Hematopoietic multipotent progenitor cell treated with erythropoietin and hydrocortisone succinate and interleukin-3 and kit ligand, for 15 days (in vitro differentiated cells): ENCODE measurements around the gene XRCC4.
"Not testable (repeated sequence)": the region's sequence is repeated elsewhere in the genome, so short reads cannot be mapped to it uniquely, and the experiment has no call there.

Experiments used
- DNase-seq: peaks from one replicate; pipeline ENCODE4 v3.0.0-alpha.2; 2015; ENCODE audit warnings: low spot score

The XRCC4 gene

DNA sequence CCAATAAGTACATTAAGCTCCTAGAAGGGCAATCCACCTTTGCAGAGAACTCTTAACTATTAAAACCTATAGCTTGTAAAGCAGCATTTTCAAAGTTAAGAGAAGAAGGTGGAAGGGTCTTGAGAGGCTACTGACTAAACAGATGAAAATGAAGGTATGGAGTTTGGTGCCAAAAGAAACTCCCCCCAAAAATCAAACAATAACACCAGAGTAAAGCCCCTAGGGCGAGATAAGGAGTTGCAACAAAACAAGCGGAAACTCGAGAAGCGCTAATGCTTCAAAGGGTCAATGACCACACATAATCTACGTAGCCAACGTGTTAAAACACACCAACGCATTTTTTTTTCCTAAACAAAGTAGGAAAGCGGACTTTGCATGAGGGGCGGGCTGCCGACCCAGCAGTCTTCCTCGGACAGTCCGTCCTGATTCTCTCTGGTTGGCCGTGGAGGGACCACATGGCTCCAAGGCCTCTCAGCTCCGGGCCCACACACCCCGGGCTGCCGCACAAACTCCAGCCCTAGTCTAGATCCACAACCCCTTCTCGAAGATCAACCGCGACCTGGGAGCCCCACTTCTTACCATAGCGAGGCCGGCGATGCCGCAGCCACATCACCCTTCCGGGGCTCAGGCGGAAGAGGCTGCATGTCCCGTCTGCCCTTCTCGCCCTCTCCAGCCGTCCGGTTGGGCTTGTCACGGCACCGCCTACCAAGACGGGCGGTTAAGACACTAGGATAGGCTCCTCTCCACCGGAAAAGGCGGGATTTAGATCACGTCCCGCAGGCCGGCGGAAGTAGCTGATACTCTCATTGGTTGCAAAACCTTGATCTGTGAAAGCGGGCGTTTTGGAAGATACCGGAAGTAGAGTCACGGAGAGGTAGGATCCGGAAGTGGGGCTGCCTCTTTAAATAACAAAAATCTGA, at the start of gene XRCC4, which contains the start of gene TMEM167A:
Gene XRCC4 (plus strand): TSS at position 806 of the 920 bp plus-strand sequence. CDS start 27,373 bp downstream, outside the sequence.
Gene TMEM167A (minus strand): TSS at position 653 of the 920 bp plus-strand sequence. CDS start 71 bp downstream, at position 582.
- DNase-seq, result peak; percentile 98

DNA sequence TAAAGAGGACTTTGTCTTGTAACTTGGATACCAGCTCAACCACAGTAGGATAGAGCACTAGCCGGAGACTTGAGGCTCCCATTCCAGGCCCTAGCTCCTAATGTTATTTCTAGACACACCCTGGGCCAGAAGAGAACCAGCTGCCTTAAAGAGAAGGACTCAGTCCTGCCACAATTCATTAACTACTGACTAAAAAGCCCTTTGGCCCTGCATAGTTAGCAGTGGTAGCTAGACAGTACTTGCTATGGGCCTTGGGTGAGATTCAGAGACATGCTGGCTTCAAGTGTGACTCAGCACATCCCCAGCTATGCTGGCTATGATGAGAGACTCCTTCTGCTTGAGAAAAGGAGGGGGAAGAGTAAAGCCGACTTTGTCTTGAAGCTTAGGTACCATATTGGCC, 47.4 kb upstream of the XRCC4 start:
- DNase-seq, result no peak

GRCh38 chr5:83031381-83031780, 46.0 kb upstream of the XRCC4 start:
- no peak for DNase-seq

GRCh38 chr5:83034036-83034435, 43.3 kb upstream of the XRCC4 start:
- DNase-seq, result no peak

DNA sequence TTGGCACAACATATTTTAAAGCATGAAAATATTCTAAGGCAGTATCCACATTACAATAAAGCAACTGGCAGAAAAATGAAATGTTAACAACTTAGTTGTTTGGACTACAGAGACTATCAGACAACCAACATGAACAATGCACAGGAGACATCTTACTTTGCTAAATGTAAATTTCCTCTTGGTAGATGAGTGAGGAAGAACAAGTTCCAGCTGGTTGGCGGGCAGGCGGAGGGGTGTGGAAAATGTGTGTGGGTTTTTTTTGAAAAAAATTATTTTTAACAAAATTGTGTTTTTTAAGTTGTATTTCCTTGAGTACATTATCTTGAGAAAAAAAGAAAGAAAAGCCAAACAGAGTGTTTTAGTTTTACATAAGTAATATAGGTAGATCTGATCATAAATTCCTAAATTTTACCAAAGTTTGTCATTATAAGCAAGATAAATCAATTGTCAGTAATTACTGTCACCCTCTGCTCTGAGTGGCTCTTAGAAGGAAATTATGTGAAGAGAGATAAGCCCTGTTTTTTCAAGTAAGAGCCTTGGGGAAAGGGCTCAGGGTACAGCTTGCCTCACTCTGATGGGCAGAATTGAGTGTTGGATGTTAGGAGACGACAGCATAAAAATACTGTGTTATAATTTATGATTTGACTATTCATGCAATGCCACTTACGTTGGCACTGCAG, 42.7 kb upstream of the XRCC4 start:
- DNase-seq, result no peak

GRCh38 chr5:83035373-83036100, 41.8 kb upstream of the XRCC4 start:
- no peak for DNase-seq

DNA sequence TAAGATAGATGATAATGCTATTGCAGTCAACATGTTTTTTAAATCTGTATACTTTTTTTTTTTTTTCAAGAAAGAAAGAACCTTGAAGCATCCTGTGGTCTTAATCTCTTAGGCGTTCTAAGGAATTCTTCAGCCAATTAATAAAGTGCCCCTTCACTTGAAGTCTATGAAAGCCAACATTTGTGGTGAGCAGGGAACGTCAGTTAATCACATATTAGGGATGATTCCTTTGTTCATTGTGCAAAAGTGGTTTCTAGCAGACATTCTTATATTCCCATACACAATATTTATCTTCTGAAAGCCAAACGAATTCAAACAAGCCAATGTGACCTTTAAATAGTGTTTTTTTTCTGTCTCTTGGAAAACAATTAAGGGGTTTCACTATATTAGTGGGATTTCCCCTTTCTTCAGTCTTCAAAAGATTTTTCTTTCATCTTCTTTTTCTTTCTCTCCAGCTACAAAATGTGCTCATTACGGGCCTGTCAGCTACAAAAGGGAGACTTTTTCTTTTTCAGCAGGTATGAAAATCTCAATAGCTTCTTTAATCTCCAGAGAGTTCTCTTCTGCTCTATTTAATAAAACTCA, 40.3 kb upstream of the XRCC4 start:
- no peak for DNase-seq

GRCh38 chr5:83038924-83039323, 38.4 kb upstream of the XRCC4 start:
- no peak for DNase-seq

- DNase-seq, result no peak
Measured at GRCh38 chr5:83042507-83042906, 34.8 kb upstream of the XRCC4 start.

GRCh38 chr5:83044926-83045325, 32.4 kb upstream of the XRCC4 start:
- no peak for DNase-seq

DNA sequence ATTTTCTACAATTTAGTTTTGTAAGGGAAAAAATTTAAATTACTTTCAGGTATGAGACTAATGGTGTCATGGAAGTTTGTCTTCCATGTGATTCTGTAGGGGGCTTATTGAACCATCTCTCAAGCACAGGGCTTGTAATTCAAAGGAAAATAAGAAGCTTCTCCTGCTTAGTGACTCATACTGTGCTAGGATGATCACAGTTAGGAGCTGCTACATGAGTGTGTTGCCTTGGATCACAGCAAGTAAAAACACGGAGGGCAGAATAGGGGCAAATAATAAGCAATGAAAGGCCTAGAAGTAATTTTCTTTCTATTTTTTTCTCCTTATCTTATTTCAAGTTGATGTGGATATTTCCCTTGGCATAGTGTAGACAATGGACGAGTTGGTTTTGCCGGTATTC, 29.1 kb upstream of the XRCC4 start:
- no peak for DNase-seq

- no peak for DNase-seq
Measured at GRCh38 chr5:83048811-83049210, 28.5 kb upstream of the XRCC4 start.

GRCh38 chr5:83049370-83049885, 27.9 kb upstream of the XRCC4 start:
- no peak for DNase-seq

GRCh38 chr5:83050723-83051340, 26.5 kb upstream of the XRCC4 start:
- DNase-seq, result no peak

- no peak for DNase-seq
Measured at GRCh38 chr5:83055166-83055565, 22.2 kb upstream of the XRCC4 start.

DNA sequence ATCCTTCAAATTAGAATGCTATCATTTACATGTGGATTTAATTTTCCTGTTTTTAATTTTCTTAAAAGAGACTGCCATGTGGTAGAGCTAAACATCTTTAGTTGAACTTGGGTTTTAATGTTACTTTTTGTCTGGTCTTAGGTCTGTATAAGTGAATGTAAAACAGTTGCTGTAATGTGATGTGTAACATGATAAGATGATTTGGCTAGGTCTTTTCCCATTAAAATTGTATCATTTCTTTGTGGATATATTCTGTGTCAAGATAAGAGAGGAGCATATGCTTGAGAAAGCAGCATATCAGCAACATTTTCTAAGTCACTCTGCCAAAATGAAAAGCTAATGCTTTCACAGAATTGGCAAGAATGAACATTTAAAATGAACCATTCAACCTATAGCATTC, 18.6 kb upstream of the XRCC4 start:
- DNase-seq, result no peak

- DNase-seq, result no peak
Measured at GRCh38 chr5:83059341-83059740, 18.0 kb upstream of the XRCC4 start.

GRCh38 chr5:83066548-83067110, 10.7 kb upstream of the XRCC4 start:
- no peak for DNase-seq

DNA sequence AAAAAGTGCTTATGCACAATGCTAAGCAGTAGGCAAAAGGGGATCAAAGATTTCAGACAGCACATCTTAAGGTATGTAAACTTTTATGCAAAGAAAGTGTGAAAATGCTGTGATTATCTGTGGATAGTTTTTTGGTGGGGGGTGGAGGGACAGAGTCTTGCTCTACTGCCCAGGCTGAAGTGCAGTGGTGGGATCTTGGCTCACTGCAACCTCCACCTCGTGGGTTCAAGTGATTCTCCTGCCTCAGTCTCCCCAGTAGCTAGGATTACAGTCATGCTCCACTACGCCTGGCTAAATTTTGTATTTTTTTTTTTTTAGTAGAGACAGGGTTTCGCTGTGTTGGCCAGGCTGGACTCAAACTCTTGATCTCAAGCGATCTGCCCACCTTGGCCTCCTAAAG, 10.0 kb upstream of the XRCC4 start:
- DNase-seq, result not testable (repeated sequence)

GRCh38 chr5:83069096-83069799, 8.1 kb upstream of the XRCC4 start:
- DNase-seq, result no peak
